Lower lobe of right lung (tissue), 2 donors: ENCODE data around the gene DQX1. TPM values are rescaled to one million over a fixed set of nuclear protein-coding genes. Genes with fewer than 3 reads are reported as not detected.

ENCODE experiments used
- ATAC-seq, 2 donors: fragments of 200-7000 bp; cut with Tn5 transposase; one replicate each; pipeline ENCODE4 v1.9.1; 2020 to 2022; ENCODE audit warnings: mild to moderate bottlenecking in 2 of 2, moderate library complexity in 2 of 2
- DNase-seq: peaks from one replicate; pipeline ENCODE4 v3.0.0-alpha.2; 2020
- H3K27ac ChIP-seq: fragments of 200-600 bp; one replicate; pipeline ENCODE4 v1.8.0; 2022
- H3K27me3 ChIP-seq: fragments of 200-600 bp; one replicate; pipeline ENCODE4 v1.8.0; 2022; ENCODE audit warnings: low read depth
- H3K36me3 ChIP-seq: fragments of 200-600 bp; one replicate; pipeline ENCODE4 v1.8.0; 2022; ENCODE audit warnings: mild to moderate bottlenecking
- H3K4me1 ChIP-seq: fragments of 200-600 bp; one replicate; pipeline ENCODE4 v1.8.0; 2022
- H3K4me3 ChIP-seq: fragments of 200-600 bp; one replicate; pipeline ENCODE4 v1.8.0; 2022; ENCODE audit warnings: mild to moderate bottlenecking
- H3K9me3 ChIP-seq: fragments of 200-600 bp; one replicate; pipeline ENCODE4 v1.8.0; 2022
- intact Hi-C: fragments of 100-400 bp; cut with DNase I; formaldehyde crosslinking; loops from one replicate; pipeline ENCODE4 v1.11.0; 2022
- total RNA-seq: library from RNA; stranded (reverse); fragmentation: NEBNext Ultra II Directional; extraction: Animal tissue kit (Norgen Biotek cat#: 25700); gene quantifications from one replicate; pipeline ENCODE4 v1.2.1, GENCODE V29; 2021
- TF ChIP-seq, protein P1 (sequence below): fragments of 200-600 bp; IDR thresholded peaks from one replicate; pipeline ENCODE4 v1.8.0; 2022; ENCODE audit warnings: antibody characterized with exemption, mild to moderate bottlenecking
- donor health status: DM: no; HTN: yes; CAD: no; lungs with severe emphysema.

DQX1 gene
- total RNA-seq, 1 donor from 2014 or later, result 0.44 TPM

DNA sequence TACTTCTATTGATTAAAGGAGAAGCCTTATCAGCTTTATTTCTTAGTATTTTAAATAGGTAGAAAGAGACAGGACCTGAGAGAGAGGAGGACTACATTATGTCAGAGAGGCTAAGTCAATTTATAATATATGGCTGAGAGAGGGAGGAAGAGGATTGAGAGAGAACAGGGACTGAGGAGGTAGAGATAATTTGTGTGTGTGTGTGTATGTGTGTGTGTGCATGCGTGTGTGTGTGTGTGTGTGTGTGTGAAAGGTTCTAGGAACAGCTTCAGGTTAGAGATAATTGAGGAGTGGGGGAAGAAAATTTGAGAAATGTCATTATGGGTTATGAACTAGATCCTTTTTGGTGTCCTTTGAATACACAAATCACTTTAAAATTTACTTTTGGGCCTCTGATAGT, 43.7 kb upstream of the DQX1 start:
- intact Hi-C loops, result no loop called here

DNA sequence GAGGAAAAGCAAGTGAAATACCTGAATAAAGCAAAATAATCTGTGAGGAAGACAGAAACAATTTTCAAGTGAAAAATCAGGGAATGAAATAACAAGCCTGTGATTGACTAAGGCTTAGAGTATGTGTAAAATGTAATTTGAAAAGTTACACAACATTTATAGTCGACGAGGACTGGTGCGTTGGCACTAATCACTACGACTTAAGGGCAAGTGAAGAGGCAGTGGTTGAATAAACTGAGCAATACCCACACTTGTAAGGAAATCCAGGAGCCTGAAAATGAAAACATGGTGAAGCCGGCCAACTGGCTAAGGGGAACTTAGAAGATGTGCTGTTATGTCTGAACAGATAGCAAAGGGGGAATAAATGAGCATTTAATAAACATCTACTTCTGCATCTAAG, 41.9 kb upstream of the DQX1 start:
- H3K4me1 ChIP-seq, result peaks cover 12% of the 10 kb centered on the region
- no peak overlapping the region for H3K27ac ChIP-seq
- peak; percentile 72 to 89 for ATAC-seq
- no peaks in the 10 kb centered on the region for H3K36me3 ChIP-seq
- H3K27me3 ChIP-seq, result no peaks in the 10 kb centered on the region
- H3K9me3 ChIP-seq, result no peaks in the 10 kb centered on the region
- no peak for DNase-seq
- no peak overlapping the region for H3K4me3 ChIP-seq
- TF ChIP-seq, protein P1, sequence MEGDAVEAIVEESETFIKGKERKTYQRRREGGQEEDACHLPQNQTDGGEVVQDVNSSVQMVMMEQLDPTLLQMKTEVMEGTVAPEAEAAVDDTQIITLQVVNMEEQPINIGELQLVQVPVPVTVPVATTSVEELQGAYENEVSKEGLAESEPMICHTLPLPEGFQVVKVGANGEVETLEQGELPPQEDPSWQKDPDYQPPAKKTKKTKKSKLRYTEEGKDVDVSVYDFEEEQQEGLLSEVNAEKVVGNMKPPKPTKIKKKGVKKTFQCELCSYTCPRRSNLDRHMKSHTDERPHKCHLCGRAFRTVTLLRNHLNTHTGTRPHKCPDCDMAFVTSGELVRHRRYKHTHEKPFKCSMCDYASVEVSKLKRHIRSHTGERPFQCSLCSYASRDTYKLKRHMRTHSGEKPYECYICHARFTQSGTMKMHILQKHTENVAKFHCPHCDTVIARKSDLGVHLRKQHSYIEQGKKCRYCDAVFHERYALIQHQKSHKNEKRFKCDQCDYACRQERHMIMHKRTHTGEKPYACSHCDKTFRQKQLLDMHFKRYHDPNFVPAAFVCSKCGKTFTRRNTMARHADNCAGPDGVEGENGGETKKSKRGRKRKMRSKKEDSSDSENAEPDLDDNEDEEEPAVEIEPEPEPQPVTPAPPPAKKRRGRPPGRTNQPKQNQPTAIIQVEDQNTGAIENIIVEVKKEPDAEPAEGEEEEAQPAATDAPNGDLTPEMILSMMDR, result no peak
- intact Hi-C loops, result no loop called here

More for the DNA sequence above, 43.7 kb upstream of the DQX1 start:
- DNase-seq, result no peak
- Histone ChIP-seq H3K4me1 (peaks cover 19% of the 10 kb centered on the region), H3K4me3 (no peak overlapping the region), H3K9me3 (no peaks in the 10 kb centered on the region), H3K27ac (no peak overlapping the region), H3K27me3 (no peaks in the 10 kb centered on the region), H3K36me3 (no peaks in the 10 kb centered on the region)
- no peak for ATAC-seq
- TF ChIP-seq, protein P1, result no peak

DNA sequence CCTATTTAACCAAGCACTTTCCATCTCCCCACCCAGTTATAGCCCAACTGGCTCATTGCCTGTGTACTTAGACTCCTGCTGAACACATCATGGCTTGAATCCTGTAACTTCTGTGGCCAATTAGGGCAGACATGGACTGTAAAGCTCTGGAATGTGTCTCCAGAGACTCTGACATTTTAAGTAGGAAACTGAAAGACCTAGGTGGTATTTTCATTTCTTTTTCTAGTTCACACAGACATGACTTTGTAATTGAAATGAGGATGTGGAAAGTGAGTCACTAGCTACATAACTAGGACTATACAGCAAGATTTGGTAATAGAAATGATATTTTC, 40.7 kb upstream of the DQX1 start:
- intact Hi-C loops, result no loop called here
- no peak for ATAC-seq

GRCh38 chr2:74566076-74566753, 40.2 kb upstream of the DQX1 start:
- no peak for DNase-seq
- H3K36me3 ChIP-seq, result no peaks in the 10 kb centered on the region
- no peak overlapping the region for H3K27ac ChIP-seq
- no peaks in the 10 kb centered on the region for H3K9me3 ChIP-seq
- no peak overlapping the region for H3K4me3 ChIP-seq
- peaks cover 12% of the 10 kb centered on the region for H3K4me1 ChIP-seq
- TF ChIP-seq, protein P1, result no peak
- ATAC-seq, result no peak
- intact Hi-C loops, result no loop called here
- H3K27me3 ChIP-seq, result no peaks in the 10 kb centered on the region

More for the DNA sequence above, 40.7 kb upstream of the DQX1 start:
- TF ChIP-seq, protein P1, result no peak
- Histone ChIP-seq H3K9me3 (no peaks in the 10 kb centered on the region), H3K36me3 (no peaks in the 10 kb centered on the region), H3K27me3 (no peaks in the 10 kb centered on the region), H3K4me3 (no peak overlapping the region), H3K27ac (no peak overlapping the region), H3K4me1 (peaks cover 12% of the 10 kb centered on the region)
- no peak for DNase-seq

DNA sequence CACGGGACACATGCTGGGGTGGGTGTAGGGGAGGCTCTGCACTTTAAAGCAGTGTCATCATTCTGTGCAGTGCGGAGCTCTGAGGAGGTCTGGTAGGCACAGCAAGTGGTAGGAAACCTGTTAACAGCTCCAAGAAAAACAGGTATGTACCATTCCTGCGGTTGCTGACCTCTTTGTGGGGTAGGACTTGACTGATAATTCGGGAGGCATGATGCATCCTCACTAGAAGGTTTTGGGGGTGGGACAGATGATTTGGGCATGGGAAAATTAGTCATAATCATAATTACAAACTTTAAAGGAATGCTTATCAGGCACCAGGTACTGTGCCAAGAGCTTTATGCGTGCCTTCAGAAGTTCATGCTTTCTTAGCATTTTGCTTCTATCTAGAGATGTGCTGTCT, 38.2 kb upstream of the DQX1 start:
- Histone ChIP-seq H3K4me1 (peaks cover 12% of the 10 kb centered on the region), H3K4me3 (no peak overlapping the region), H3K27me3 (no peaks in the 10 kb centered on the region), H3K27ac (no peak overlapping the region), H3K36me3 (no peaks in the 10 kb centered on the region), H3K9me3 (no peaks in the 10 kb centered on the region)
- ATAC-seq (no peak), DNase-seq (no peak)
- intact Hi-C loops, result no loop called here
- TF ChIP-seq, protein P1, result no peak
